Kidney capillary endothelial cell (primary cell): ENCODE measurements around the gene GFY.

Experiments used
- DNase-seq: peaks from one replicate; pipeline ENCODE4 v3.0.0-alpha.2; 2018; ENCODE audit warnings: low spot score

The GFY gene

GRCh38 chr19:49428547-49429451, 3.6 kb downstream of the GFY start:
- DNase-seq: no peak

- DNase-seq: no peak
Measured at GRCh38 chr19:49430172-49430677, 5.0 kb downstream of the GFY start.

- no peak for DNase-seq
Measured at GRCh38 chr19:49430678-49431329, 5.6 kb downstream of the GFY start.

- DNase-seq: no peak
Measured at GRCh38 chr19:49431330-49431749, 6.2 kb downstream of the GFY start.

DNA sequence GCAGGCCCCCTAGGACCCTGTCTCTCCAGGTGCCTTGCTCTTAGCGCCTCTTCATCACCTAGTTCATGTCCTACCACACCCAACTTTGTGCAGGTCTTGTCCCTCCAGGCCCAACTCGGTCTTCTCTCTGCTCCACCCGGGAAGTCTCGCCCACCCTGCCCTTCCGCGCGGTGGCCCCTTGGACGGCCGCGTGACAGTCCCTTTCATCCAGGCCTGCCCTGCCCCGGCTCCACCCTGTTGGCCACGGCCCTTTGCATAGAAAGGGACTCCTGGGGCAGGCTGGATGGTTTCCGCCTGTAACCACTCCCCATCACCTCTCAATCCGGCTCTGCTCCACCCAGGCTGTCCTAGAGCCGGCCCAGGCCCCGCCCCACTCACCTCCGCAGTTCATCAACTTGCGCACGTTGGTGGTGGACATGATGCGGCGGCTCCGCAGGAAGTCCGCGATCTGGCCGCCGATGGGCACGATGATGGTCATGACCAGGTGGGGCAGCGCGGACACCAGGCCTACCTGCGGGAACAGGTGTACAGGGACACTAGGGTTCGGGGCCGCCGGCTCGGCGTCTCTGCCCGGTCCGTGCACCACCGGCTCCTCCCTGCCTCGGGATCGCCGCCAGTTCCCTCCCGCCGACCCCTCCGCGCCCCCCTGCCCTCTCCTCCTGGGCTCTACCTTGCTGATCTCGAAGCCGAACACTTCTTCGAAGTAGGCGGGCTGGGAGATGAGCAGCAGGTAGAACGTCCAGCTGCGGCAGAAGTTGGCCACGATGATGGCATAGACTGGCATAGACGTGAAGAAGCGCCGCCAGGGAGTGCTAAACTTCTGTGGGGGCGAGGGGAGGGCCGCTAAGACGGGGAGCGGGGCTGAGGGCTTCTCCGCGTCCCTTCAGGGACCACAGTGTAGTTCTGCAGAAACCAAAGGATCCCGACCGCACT, 7.2 kb downstream of the GFY start:
- no peak for DNase-seq

DNA sequence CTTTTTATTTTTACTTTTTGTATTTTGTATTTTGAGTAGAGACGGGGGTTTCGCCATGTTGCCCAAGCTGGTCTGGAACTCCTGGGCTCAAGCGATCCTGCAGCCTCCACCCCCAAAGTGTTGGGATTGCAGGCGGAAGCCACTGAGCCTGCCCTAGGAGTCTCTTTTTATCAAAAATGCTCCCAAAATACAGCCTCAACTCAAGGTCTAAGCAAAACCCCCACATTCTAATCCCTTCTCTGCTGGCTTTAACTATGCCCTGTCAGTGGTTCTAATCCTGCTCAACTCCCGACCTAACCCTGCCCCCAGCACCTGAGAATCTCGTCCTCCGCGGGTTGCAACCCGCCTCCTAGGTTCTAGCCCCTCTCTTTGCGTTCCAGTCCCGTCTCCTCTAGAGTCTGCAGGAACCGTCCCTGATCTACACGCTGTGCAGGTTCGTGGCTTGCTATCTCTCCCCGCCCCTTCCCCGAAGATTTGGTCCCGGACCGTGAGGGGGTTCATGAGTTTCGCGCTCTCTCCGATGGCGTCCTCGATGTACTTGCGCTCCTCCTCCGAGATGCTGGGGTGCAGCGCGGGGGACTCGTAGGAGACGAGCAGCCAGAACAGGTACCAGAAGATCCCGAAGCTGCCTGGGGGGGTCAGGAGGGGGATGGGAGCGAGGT, 8.2 kb downstream of the GFY start:
- no peak for DNase-seq

- DNase-seq: no peak
Measured at GRCh38 chr19:49434907-49435583, 9.9 kb downstream of the GFY start.

DNA sequence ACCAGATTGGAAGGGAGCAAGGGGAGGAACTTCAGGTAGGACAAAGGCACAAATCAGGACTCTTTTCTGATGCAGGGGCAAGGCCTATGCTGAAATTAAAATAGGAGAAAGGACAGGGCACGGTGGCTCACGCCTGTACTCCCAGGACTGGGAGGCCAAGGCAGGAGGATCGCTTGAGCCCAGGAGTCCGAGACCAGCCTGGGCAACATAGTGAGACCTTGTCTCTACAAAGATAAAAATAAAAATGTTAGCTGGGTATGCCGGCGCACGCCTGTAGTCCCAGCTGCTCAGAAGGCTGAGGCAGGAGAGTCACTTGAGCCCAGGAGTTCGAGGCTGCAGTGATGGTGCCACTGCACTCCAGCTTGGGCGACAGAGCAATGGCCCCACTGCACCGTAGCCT, 10.5 kb downstream of the GFY start:
- no peak for DNase-seq

- no peak for DNase-seq
Measured at GRCh38 chr19:49436381-49437017, 11.3 kb downstream of the GFY start.

DNA sequence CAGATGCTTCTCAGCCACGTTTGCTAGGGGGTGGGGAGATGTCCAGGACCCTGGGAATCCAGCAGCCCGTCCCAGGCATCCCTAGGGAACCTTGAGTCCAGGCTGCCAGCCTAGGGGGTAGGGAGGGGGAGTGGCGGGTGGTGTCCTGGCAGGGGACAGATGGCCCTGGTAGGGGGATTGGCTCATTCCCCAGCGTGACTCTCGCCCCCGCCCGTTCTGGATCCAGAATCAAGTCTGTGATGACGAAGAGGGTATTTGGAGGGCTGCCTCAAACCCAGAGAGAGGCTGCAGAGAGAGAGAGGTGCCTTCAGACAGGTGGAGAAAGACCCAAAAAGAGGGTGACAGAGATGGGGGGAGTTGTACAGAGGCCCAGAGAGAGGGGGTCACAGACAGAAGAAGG, 12.0 kb downstream of the GFY start:
- no peak for DNase-seq

DNA sequence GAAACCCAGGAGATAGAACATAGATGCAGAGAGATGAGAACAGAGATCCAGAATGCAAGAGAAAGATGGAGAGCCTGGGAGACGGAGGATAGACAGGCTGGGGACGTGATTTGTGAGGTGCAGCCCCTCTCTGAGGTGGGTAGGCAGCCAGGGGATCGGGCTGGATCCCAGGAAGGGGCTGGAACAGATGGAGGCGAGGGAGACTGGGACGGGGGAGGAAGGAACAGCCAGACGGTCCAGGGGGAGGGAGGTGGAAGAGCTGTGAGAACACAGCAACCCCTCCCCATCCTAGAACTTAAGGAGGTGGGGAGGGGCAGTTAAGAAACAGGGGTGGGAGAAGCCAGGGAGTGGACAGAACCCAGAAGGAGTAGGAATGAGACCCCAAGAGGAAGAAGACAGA, 13.1 kb downstream of the GFY start:
- DNase-seq: no peak

DNA sequence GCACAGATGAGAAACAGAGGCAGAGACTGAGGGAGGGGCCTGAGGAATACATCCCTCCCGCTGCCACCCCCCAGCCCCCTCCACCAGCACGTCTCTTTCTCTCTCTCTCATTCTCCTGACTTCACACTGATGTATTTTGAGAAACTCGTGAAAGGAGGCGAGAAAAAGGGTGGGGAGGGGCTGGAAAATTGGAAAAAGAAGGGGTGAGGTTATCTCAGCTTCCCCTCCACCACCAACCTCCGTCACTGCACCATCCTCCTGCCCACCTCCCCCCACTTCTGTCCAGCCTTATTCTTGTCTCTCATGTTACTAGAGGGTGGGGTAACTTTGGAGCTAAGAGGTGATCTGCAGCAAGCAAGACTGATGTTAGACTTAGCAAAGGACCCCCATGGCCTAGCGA, 14.6 kb downstream of the GFY start:
- no peak for DNase-seq

DNA sequence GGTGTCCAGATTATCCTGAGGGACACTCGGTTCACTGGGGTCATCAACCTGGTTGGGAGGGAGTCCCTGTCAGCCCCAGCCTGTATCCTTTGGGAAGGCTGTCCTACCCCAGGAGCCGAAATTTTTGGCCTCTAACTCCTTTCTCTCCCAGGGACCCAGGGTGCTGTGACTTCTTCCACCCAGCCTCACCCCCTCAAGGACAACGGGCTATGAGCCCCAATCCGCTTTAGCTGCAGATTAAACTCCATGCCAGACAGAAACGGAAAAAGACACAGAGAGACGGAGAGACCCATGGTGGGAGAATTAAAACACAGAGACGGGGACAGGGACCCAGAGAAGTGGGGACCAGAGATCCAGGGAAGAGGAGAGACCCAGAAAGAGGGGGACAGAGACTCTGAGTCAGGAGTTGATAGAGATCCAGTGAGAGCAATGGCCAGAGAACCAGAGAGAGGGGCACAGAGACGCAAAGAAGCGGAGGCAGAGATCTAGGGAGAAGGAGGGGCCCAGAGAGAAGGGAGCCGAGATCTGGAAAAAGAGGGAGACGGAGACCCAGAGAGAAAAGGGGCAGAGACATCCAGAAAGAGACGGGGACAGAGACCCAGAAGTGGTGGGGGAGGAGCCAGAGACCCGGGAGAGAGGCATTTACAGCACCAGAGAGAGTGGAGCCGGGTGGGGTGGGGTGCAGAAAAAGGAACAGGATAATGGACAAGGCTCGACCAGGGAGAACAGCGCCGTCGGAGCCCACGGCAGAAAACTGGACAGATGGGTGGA, 15.4 kb downstream of the GFY start:
- DNase-seq: no peak

GRCh38 chr19:49441210-49441959, 16.2 kb downstream of the GFY start, which contains the start of gene SLC17A7:
TSS of gene SLC17A7 (minus strand) at chr19:49441527. CDS start at chr19:49441379, 148 bp downstream.
- DNase-seq: no peak

DNA sequence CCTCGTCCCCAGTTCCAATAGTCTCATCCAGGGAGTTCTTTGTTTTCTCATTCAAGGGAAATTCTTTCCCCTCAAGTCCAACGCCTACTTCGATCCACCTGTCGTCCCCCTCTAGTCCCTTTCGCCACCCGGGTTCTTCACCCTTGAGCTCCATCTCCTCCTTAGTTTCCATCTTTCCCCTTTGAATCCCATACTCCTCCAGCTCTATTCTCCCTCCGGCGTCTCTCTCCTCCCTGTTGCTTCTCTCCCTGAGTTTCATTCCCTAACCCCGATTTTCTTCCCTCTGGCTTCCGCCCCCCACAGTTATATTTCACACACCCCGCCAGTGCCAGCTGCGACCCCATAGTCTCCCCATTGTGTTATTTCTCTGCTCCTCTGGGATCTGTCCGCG, 16.8 kb downstream of the GFY start:
- DNase-seq: no peak

DNA sequence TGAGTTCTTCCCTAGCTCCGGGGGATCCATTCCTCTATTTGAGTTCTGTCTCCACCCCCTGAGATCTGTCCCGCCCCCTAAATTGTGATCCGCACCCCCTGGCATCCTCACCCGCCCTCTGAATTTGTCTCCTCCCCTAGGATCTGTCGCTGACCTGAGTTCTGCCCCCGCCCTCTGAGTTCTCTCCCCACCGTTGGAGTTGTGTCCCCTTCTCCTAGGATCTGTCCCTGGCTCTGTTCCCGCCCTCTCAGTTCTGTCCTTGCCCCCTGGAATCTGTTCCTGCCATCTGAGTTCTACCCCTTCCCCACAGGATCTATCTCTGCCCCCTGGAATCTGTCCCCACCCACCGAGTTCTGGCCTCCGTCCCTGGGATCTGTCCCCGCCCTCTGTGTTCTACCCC, 17.2 kb downstream of the GFY start:
- no peak for DNase-seq

- DNase-seq: peak; percentile 61
Measured at GRCh38 chr19:49442771-49443365, 17.7 kb downstream of the GFY start.

DNA sequence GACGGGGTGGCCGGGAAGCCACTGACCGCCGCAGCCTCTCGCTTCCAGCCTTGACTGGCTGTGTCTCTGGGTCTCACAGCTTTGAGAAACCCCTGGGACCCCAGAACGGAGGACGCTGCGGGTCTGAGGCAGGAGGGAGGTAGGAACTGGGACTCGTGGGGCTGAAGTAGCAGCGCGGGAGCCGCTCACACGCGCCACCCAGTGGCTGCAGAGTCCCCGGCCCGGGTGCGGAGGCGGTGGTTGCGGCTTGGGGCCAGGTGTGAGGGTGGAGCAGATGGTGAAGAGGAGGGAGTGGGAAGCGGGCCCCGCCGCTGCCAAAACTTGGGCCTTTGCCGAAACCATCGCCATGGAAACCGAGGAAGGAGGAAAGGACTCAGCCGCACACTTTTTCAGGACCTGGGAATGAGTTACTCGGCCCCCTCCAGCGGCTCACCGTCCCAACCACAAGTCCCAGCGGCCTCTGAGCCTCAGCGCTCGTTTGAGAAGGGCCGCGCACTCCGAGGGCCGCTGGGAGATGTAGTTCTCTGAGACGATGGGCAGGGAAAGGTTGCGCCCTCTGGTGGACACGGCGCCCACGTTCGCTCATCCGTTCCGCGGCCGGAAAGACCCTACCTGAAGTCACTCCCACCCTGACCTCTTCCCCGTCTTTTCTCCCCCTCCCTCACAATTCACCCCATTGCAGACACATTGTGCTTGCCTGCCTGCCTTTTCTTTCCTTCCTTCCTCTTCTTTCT, 18.3 kb downstream of the GFY start:
- peak; percentile 87 for DNase-seq
